ENCODE results near the gene OXNAD1. TPM values are rescaled to one million over a fixed set of nuclear protein-coding genes. Genes with fewer than 3 reads are reported as not detected.

OXNAD1 gene
- total and polyA plus RNA-seq, 2 experiments from 2014 or later, result 14.4 to 21.1 TPM

- TF ChIP-seq, protein P1, sequence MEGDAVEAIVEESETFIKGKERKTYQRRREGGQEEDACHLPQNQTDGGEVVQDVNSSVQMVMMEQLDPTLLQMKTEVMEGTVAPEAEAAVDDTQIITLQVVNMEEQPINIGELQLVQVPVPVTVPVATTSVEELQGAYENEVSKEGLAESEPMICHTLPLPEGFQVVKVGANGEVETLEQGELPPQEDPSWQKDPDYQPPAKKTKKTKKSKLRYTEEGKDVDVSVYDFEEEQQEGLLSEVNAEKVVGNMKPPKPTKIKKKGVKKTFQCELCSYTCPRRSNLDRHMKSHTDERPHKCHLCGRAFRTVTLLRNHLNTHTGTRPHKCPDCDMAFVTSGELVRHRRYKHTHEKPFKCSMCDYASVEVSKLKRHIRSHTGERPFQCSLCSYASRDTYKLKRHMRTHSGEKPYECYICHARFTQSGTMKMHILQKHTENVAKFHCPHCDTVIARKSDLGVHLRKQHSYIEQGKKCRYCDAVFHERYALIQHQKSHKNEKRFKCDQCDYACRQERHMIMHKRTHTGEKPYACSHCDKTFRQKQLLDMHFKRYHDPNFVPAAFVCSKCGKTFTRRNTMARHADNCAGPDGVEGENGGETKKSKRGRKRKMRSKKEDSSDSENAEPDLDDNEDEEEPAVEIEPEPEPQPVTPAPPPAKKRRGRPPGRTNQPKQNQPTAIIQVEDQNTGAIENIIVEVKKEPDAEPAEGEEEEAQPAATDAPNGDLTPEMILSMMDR (IDR thresholded peaks at IDR 0.05; ENCODE audit: poor library complexity), result no peak
- TF ChIP-seq EZH2 (IDR thresholded peaks at IDR 0.05; ENCODE audit: borderline replicate concordance), result no peak
- no peak for TF ChIP-seq EZH2phosphoT487 (IDR thresholded peaks at IDR 0.05; ENCODE audit: low read depth, severe bottlenecking, unreplicated experiment)
- DNase-seq (ENCODE audit: low spot score), result no peak
- Histone ChIP-seq H3K79me2 (no peaks in the 10 kb centered on the region), H3K9me2 (replicated peaks; ENCODE audit: insufficient read depth) (no peaks in the 10 kb centered on the region), H3K4me3 (no peak overlapping the region), H3K27me3 (no peaks in the 10 kb centered on the region), H3K4me2 (no peak overlapping the region), H3K4me1 (ENCODE audit: insufficient read depth) (no peaks in the 10 kb centered on the region), H3K36me3 (replicated peaks; ENCODE audit: insufficient read depth, low read depth) (no peaks in the 10 kb centered on the region), H2AFZ (no peak overlapping the region), H3K27ac (no peak overlapping the region), H4K20me1 (ENCODE audit: insufficient read depth, poor library complexity, severe bottlenecking) (no peaks in the 10 kb centered on the region), H3K9me3 (ENCODE audit: low read depth) (no peaks in the 10 kb centered on the region)
- 92% methylated on average over 5 of the region's 5 CpGs for WGBS (ENCODE audit: low lambda C conversion rate, missing lambda C conversion rate)
Measured at GRCh38 chr3:16294844-16295243, 29.8 kb downstream of the OXNAD1 start.

DNA sequence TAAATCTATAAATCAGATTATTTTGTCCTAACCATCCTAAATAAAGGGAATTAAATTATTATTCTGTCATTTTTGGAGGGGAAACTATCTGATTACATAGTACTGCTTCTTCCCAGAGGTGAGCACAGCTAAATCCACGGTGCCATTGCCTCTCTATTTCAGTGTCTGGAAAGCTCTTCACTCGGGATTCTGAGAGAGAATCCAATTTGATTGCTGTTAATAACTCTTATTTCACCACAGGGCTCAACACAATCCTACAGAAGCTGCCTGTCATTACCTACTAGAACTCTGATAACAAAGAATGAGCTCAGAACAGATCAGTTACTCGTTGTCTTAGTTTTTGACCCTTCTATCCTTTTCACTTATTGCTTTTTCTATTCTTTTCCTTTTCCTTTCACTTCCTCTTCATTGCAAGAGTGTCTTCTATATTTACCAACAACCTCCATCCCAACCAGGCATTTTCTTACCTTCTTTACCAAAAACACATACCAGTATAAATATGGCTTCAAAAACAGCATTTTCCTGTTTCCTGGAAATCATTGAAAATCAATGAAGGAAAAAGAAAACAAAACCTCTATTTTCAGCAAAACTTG, 30.4 kb downstream of the OXNAD1 start:
- H3K4me3 ChIP-seq, result no peak overlapping the region
- WGBS (ENCODE audit: low lambda C conversion rate, missing lambda C conversion rate), result 92% methylated on average over 3 of the region's 3 CpGs
- H3K36me3 ChIP-seq (replicated peaks; ENCODE audit: insufficient read depth, low read depth), result no peaks in the 10 kb centered on the region
- H2AFZ ChIP-seq, result no peak overlapping the region
- H3K4me2 ChIP-seq, result no peak overlapping the region
- H3K79me2 ChIP-seq, result no peaks in the 10 kb centered on the region
- H3K27me3 ChIP-seq, result no peaks in the 10 kb centered on the region
- TF ChIP-seq, protein P1 (IDR thresholded peaks at IDR 0.05; ENCODE audit: poor library complexity), result no peak
- TF ChIP-seq EZH2phosphoT487 (IDR thresholded peaks at IDR 0.05; ENCODE audit: low read depth, severe bottlenecking, unreplicated experiment) (no peak), EZH2 (IDR thresholded peaks at IDR 0.05; ENCODE audit: borderline replicate concordance) (no peak)
- DNase-seq (ENCODE audit: low spot score), result no peak
- no peak overlapping the region for H3K27ac ChIP-seq
- H3K9me2 ChIP-seq (replicated peaks; ENCODE audit: insufficient read depth), result no peaks in the 10 kb centered on the region
- no peaks in the 10 kb centered on the region for H4K20me1 ChIP-seq (ENCODE audit: insufficient read depth, poor library complexity, severe bottlenecking)
- H3K9me3 ChIP-seq (ENCODE audit: low read depth), result no peaks in the 10 kb centered on the region
- H3K4me1 ChIP-seq (ENCODE audit: insufficient read depth), result no peaks in the 10 kb centered on the region

GRCh38 chr3:16297997-16298885, 33.2 kb downstream of the OXNAD1 start:
- Histone ChIP-seq H3K79me2 (no peaks in the 10 kb centered on the region), H3K4me2 (no peak overlapping the region), H3K9me3 (ENCODE audit: low read depth) (no peaks in the 10 kb centered on the region), H3K27me3 (no peaks in the 10 kb centered on the region), H3K27ac (no peak overlapping the region), H3K9me2 (replicated peaks; ENCODE audit: insufficient read depth) (no peaks in the 10 kb centered on the region), H3K4me1 (ENCODE audit: insufficient read depth) (peaks cover under 1% of the 10 kb centered on the region), H3K36me3 (replicated peaks; ENCODE audit: insufficient read depth, low read depth) (no peaks in the 10 kb centered on the region), H2AFZ (no peak overlapping the region), H4K20me1 (ENCODE audit: insufficient read depth, poor library complexity, severe bottlenecking) (no peaks in the 10 kb centered on the region), H3K4me3 (no peak overlapping the region)
- DNase-seq (ENCODE audit: low spot score), result no peak
- WGBS (ENCODE audit: low lambda C conversion rate, missing lambda C conversion rate), result 83% methylated on average over 9 of the region's 9 CpGs
- TF ChIP-seq EZH2 (IDR thresholded peaks at IDR 0.05; ENCODE audit: borderline replicate concordance), result no peak
- TF ChIP-seq, protein P1 (IDR thresholded peaks at IDR 0.05; ENCODE audit: poor library complexity), result no peak
